Measurements from ENCODE around the gene ZNF335.

DNA sequence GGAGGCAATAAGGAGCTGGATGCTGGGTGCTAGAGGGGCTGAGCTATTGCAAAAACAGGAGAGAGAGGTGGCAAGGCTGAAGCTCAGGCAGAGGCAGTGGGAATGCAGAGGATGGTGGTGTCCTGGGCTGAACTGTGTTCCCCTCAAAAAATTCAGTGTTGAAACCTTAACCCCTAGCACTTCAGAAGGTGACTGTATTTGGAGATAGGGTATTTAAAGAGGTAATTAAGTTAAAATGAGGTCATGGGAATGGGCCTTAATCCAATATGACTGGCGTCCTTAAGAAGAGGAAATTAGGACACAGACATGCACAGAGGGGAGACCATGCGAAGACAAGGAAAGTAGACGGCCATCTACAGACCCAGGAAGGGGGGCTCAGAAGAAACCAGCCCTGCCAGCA, 25.2 kb upstream of the ZNF335 start:
- no peak for TF ChIP-seq LEF1 (IDR thresholded peaks at IDR 0.05; ENCODE audit: borderline replicate concordance)
- TF ChIP-seq L3MBTL2 (conservative IDR thresholded peaks at IDR 0.05): no peak
- no peak for TF ChIP-seq ZNF384 (IDR thresholded peaks at IDR 0.05)
- no peak for TF ChIP-seq ELF4 (IDR thresholded peaks at IDR 0.05)
- no peak for TF ChIP-seq SP1 (IDR thresholded peaks at IDR 0.05)
- no peak for TF ChIP-seq FOXA1 (IDR thresholded peaks at IDR 0.05)
- TF ChIP-seq NFRKB (IDR thresholded peaks at IDR 0.05): no peak
- no peak for TF ChIP-seq TARDBP (IDR thresholded peaks at IDR 0.05)
- TF ChIP-seq BHLHE40 (IDR thresholded peaks at IDR 0.05; ENCODE audit: borderline replicate concordance): no peak
- TF ChIP-seq FOXM1 (IDR thresholded peaks at IDR 0.05; ENCODE audit: borderline replicate concordance): no peak
- TF ChIP-seq FOXK2 (IDR thresholded peaks at IDR 0.05): no peak
- TF ChIP-seq CTBP1 (IDR thresholded peaks at IDR 0.05; ENCODE audit: borderline replicate concordance): no peak

Data from HEK293T (cell line).